ENCODE data around the gene ID3. TPM values are rescaled to one million over a fixed set of nuclear protein-coding genes. Genes with fewer than 3 reads are reported as not detected.
A peak's percentile ranks its signal among the peaks of the same experiment; 100 is the strongest.

Gene ID3
- polyA plus RNA-seq, 3 donors, result 1.1 to 31.1 (median 2.5) TPM

GRCh38 chr1:23566304-23566703, 7.0 kb upstream of the ID3 start:
- H3K27me3 Mint-ChIP-seq (ENCODE audit: low read depth in 3 of 3), result peaks cover 81 to 96% (median 91%) of the 10 kb centered on the region in 3 donors
- Histone ChIP-seq H3K27me3 (ENCODE audit: control insufficient read depth in 2 of 2, insufficient read depth in 2 of 2, low read length in 2 of 2) (peaks cover 55 to 74% of the 10 kb centered on the region in 2 donors), H3K4me1 (ENCODE audit: control insufficient read depth in 1 of 2, insufficient read depth in 2 of 2, low read length in 2 of 2) (peaks cover 27 to 35% of the 10 kb centered on the region in 2 donors)

GRCh38 chr1:23565776-23566175, 6.5 kb upstream of the ID3 start:
- peak overlapping the region in 1 of 2 donors; percentile 53 for H3K4me3 Mint-ChIP-seq
- H4K20me1 ChIP-seq (ENCODE audit: insufficient read depth, low read length), result no peaks in the 10 kb centered on the region
- TF ChIP-seq CTCF (IDR thresholded peaks at IDR 0.05), result no peak
- no peak overlapping the region for H3K9ac ChIP-seq (ENCODE audit: insufficient read depth, low read length, poor library complexity, severe bottlenecking)
- H3K9me3 Mint-ChIP-seq, result peaks cover 2 to 22% (median 20%) of the 10 kb centered on the region in 7 donors
- peak overlapping the region in 2 of 7 donors; percentile 26 to 64 for H3K27ac Mint-ChIP-seq
- no peaks in the 10 kb centered on the region for H3K36me3 ChIP-seq (replicated peaks in 1 of 2; ENCODE audit: control insufficient read depth in 1 of 2, insufficient read depth in 2 of 2, low read length in 2 of 2)
- no CpG with 5 or more reads among the region's 3 CpGs for WGBS (ENCODE audit: insufficient coverage)
- peaks cover 32 to 41% of the 10 kb centered on the region in 2 donors for H3K4me1 ChIP-seq (ENCODE audit: control insufficient read depth in 1 of 2, insufficient read depth in 2 of 2, low read length in 2 of 2)
- H3K27me3 Mint-ChIP-seq (ENCODE audit: low read depth in 3 of 3), result peaks cover 81 to 96% (median 92%) of the 10 kb centered on the region in 3 donors
- peaks cover 0 to 8% of the 10 kb centered on the region in 2 donors for H3K9me3 ChIP-seq (replicated peaks in 1 of 2; ENCODE audit: control insufficient read depth in 1 of 2, insufficient read depth in 1 of 2, low read length in 2 of 2)
- no peak overlapping the region for H3K4me2 ChIP-seq (replicated peaks; ENCODE audit: extremely low read depth, low read length, poor library complexity, severe bottlenecking)
- H3K27me3 ChIP-seq (ENCODE audit: control insufficient read depth in 2 of 2, insufficient read depth in 2 of 2, low read length in 2 of 2), result peaks cover 53 to 73% of the 10 kb centered on the region in 2 donors
- peaks cover 45% of the 10 kb centered on the region for H3K4me1 Mint-ChIP-seq
- H3K36me3 Mint-ChIP-seq, result peaks cover 0 to 9% of the 10 kb centered on the region in 2 donors
- DNase-seq, result no peak
- H2AFZ ChIP-seq (ENCODE audit: insufficient read depth, low read depth, low read length, poor library complexity, severe bottlenecking), result no peak overlapping the region
- intact Hi-C loops (cut with micrococcal nuclease), result no loop called here
- H3K79me2 ChIP-seq (ENCODE audit: insufficient read depth, low read length), result no peaks in the 10 kb centered on the region
- no peak overlapping the region for H3K4me3 ChIP-seq (replicated peaks in 1 of 3; ENCODE audit: low read depth in 2 of 3, low read length in 3 of 3)
- no peak overlapping the region for H3K27ac ChIP-seq (ENCODE audit: low read depth in 1 of 2, low read length in 2 of 2)

More at GRCh38 chr1:23566304-23566703, 7.0 kb upstream of the ID3 start:
- DNase-seq, result no peak
- no peak overlapping the region for H3K27ac ChIP-seq (ENCODE audit: low read depth in 1 of 2, low read length in 2 of 2)
- H3K79me2 ChIP-seq (ENCODE audit: insufficient read depth, low read length), result no peaks in the 10 kb centered on the region
- H3K4me1 Mint-ChIP-seq, result peaks cover 40% of the 10 kb centered on the region
- H3K9me3 Mint-ChIP-seq, result peaks cover 2 to 22% (median 20%) of the 10 kb centered on the region in 7 donors
- no peak for TF ChIP-seq CTCF (IDR thresholded peaks at IDR 0.05)
- peaks cover 0 to 9% of the 10 kb centered on the region in 2 donors for H3K36me3 Mint-ChIP-seq
- H3K36me3 ChIP-seq (replicated peaks in 1 of 2; ENCODE audit: control insufficient read depth in 1 of 2, insufficient read depth in 2 of 2, low read length in 2 of 2), result no peaks in the 10 kb centered on the region
- intact Hi-C loops (cut with micrococcal nuclease), result no loop called here
- H3K9ac ChIP-seq (ENCODE audit: insufficient read depth, low read length, poor library complexity, severe bottlenecking), result no peak overlapping the region
- peaks cover 0 to 8% of the 10 kb centered on the region in 2 donors for H3K9me3 ChIP-seq (replicated peaks in 1 of 2; ENCODE audit: control insufficient read depth in 1 of 2, insufficient read depth in 1 of 2, low read length in 2 of 2)
- WGBS (ENCODE audit: insufficient coverage), result 93% methylated on average over 5 of the region's 6 CpGs
- H3K4me2 ChIP-seq (replicated peaks; ENCODE audit: extremely low read depth, low read length, poor library complexity, severe bottlenecking), result no peak overlapping the region
- no peak overlapping the region for H3K4me3 ChIP-seq (replicated peaks in 1 of 3; ENCODE audit: low read depth in 2 of 3, low read length in 3 of 3)
- H4K20me1 ChIP-seq (ENCODE audit: insufficient read depth, low read length), result no peaks in the 10 kb centered on the region
- H3K27ac Mint-ChIP-seq, result peak overlapping the region in 3 of 7 donors; percentile 22 to 73 (median 64)
- H2AFZ ChIP-seq (ENCODE audit: insufficient read depth, low read depth, low read length, poor library complexity, severe bottlenecking), result no peak overlapping the region
- H3K4me3 Mint-ChIP-seq, result no peak overlapping the region

Measured in CD14-positive monocyte (primary cell).